ENCODE results near the gene SRGAP3.

SRGAP3 gene

DNA sequence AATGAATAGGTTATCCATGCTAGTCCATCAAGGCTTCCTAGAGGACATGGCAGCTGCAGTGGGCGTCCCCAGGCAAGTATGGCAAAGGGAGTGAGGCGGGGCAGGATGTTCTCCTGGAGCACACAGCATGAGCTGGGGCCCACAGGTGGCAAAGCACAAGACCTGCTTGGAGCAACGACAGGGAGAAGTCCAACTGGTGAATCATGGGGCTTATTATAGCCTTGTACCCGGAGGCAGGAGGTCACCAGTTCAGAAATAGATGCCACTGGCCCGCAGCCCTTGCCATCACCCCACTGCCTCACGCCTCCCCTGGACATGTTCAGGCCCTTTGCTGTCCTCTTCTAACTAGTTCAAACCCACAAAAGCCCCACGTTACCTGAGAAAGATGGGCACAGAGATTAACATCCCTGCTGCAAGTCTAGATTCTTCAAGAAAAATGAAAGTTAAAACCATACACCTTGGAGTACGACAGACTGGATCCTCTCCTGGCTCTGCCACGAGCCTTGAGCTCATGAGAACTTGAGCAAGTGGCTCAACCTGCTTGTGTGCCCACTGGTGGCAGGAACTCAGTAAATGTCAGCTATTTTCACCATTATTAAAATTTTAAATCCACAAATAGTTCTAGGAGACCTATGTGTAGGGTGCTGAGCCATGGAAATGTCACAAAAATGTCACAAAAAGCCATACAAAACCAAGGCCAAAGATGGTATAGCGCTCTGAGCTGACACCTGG, 1.8 kb upstream of the SRGAP3 start:
- Histone ChIP-seq H3K9me3 (ENCODE audit: control insufficient read depth, low read depth, low read length) (no peaks in the 10 kb centered on the region), H3K9ac (ENCODE audit: low read length) (no peak overlapping the region), H3K4me1 (ENCODE audit: control insufficient read depth, low read depth, low read length) (peaks cover 13% of the 10 kb centered on the region), H3K4me3 (ENCODE audit: low read length) (no peak overlapping the region), H3K27me3 (ENCODE audit: control insufficient read depth, insufficient read depth, low read length) (peaks cover 14% of the 10 kb centered on the region), H3K36me3 (ENCODE audit: control insufficient read depth, low read depth, low read length) (no peaks in the 10 kb centered on the region), H3K27ac (ENCODE audit: low read length) (no peak overlapping the region)

DNA sequence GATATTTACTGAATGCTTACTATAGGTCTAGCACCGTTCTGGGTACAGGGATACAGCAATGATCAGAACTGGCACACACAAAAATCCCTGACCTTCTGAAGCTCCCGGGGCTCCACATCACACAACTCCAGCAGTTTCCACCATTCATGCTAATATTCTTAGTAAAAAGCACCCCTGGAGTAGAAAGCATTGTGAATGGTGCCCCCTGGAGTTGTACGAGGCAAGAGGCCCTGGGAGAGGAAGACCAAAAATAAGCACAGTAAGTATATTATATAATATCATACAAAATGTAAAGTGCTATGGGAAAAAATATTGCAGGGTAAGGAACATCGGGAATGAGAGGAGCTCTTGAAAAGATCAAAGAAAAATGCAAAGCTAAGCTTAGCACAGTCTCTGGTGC, 790 bp upstream of the SRGAP3 start:
- Histone ChIP-seq H3K9ac (ENCODE audit: low read length) (no peak overlapping the region), H3K4me3 (ENCODE audit: low read length) (peak overlapping the region; percentile 78), H3K4me1 (ENCODE audit: control insufficient read depth, low read depth, low read length) (peaks cover 13% of the 10 kb centered on the region), H3K9me3 (ENCODE audit: control insufficient read depth, low read depth, low read length) (no peaks in the 10 kb centered on the region), H3K27me3 (ENCODE audit: control insufficient read depth, insufficient read depth, low read length) (peaks cover 14% of the 10 kb centered on the region), H3K36me3 (ENCODE audit: control insufficient read depth, low read depth, low read length) (no peaks in the 10 kb centered on the region), H3K27ac (ENCODE audit: low read length) (no peak overlapping the region)

DNA sequence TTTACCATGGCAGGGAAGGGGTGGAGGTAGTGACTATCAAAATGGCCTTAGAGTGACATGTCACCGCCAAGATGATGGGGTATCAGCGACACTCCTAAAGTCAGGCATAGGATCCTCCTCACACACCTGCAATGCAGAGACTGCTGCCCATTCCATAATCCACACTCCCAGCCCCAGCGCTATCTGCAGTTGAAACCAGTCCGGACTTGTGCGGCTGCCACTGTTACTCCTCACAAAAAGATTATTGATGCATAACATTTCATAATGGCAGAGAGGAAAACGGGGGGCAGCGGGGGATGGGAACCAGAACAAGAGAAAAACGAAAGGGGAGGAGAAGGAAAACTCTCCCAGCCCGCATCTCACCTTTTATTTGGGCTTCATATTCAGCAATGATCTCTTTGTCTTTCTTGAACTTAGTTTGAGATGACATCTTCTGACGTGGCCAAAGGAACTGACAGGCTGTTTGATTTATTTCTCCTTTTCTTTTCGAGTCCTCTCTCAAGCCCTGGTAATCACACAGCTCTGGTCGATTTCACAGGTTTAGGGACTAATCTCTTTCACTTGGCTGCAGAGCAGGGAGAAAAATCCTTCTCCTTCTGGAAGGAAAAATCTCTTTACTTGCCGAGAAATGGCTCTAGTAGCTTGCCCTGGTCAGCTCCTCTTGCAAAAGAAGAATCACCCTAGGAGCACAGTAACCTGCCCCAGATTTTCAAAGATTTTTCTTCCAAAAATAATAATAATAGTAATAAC, 749 bp downstream of the SRGAP3 start:
- Histone ChIP-seq H3K4me1 (ENCODE audit: control insufficient read depth, low read depth, low read length) (peaks cover 13% of the 10 kb centered on the region), H3K27ac (ENCODE audit: low read length) (no peak overlapping the region), H3K9ac (ENCODE audit: low read length) (peak overlapping the region; percentile 42), H3K9me3 (ENCODE audit: control insufficient read depth, low read depth, low read length) (no peaks in the 10 kb centered on the region), H3K27me3 (ENCODE audit: control insufficient read depth, insufficient read depth, low read length) (peaks cover 14% of the 10 kb centered on the region), H3K4me3 (ENCODE audit: low read length) (peak overlapping the region; percentile 78), H3K36me3 (ENCODE audit: control insufficient read depth, low read depth, low read length) (no peaks in the 10 kb centered on the region)

DNA sequence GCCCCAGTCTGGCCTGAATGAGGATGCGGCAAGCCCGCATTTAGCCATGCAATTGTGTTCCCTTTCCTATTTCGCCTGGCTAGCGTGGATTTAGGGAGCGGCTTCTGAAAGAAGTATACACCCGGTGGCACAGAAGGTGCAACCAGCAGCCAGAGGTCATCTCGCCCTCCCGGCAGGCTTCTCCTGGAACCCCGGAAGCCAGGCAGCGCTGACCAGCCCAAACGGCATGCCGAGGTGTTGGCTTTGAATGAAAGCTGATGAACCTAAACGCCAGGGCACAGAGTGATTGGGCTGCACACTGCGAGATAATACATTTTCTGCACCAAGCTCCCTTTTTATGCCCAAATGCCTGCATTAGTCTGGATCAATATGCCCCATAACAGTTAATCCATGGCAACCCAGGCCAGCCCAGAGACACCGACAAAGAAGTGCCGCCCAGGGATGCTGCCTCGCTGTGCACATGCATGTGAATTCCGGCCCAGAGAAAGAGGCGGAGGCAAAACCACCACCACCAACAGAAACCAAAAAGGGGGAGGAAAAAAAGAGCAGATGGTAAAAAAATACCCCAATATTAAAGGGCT, 1.4 kb downstream of the SRGAP3 start:
- Histone ChIP-seq H3K27ac (ENCODE audit: low read length) (no peak overlapping the region), H3K9me3 (ENCODE audit: control insufficient read depth, low read depth, low read length) (no peaks in the 10 kb centered on the region), H3K36me3 (ENCODE audit: control insufficient read depth, low read depth, low read length) (no peaks in the 10 kb centered on the region), H3K27me3 (ENCODE audit: control insufficient read depth, insufficient read depth, low read length) (peaks cover 14% of the 10 kb centered on the region), H3K9ac (ENCODE audit: low read length) (no peak overlapping the region), H3K4me3 (ENCODE audit: low read length) (peak overlapping the region; percentile 78), H3K4me1 (ENCODE audit: control insufficient read depth, low read depth, low read length) (peaks cover 13% of the 10 kb centered on the region)

DNA sequence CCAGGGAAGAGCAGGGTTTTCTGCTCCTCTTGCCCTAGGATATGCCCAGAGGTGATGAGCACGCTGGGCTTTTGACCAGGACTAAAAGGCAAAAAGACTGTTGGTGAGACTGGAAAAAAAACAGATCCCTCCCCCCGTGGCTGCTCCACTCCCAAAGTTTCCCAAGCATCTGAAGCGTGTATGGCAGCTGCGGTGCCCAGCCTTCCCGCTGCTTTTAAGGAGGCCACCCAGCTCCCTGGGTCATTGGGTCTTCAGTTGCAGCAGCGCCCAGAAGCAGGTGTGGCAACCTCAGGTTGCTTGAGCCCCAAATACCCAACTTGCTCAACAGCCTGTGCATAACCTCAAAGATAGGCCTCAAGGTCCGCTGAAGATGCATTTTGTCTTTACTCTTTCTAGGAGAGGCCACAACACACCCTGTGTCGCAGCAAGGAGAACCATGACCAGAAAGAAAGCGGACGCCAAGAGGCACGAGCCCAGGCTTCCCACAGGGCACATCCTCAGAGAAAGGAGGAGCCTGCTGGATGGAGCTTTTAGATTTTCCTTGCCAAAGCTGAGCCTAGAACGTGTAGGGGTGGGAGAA, 2.0 kb downstream of the SRGAP3 start:
- no peak overlapping the region for H3K27ac ChIP-seq (ENCODE audit: low read length)
- H3K9me3 ChIP-seq (ENCODE audit: control insufficient read depth, low read depth, low read length), result no peaks in the 10 kb centered on the region
- H3K36me3 ChIP-seq (ENCODE audit: control insufficient read depth, low read depth, low read length), result no peaks in the 10 kb centered on the region
- H3K4me3 ChIP-seq (ENCODE audit: low read length), result peak overlapping the region; percentile 78
- no peak overlapping the region for H3K9ac ChIP-seq (ENCODE audit: low read length)
- peaks cover 14% of the 10 kb centered on the region for H3K27me3 ChIP-seq (ENCODE audit: control insufficient read depth, insufficient read depth, low read length)
- peaks cover 13% of the 10 kb centered on the region for H3K4me1 ChIP-seq (ENCODE audit: control insufficient read depth, low read depth, low read length)

DNA sequence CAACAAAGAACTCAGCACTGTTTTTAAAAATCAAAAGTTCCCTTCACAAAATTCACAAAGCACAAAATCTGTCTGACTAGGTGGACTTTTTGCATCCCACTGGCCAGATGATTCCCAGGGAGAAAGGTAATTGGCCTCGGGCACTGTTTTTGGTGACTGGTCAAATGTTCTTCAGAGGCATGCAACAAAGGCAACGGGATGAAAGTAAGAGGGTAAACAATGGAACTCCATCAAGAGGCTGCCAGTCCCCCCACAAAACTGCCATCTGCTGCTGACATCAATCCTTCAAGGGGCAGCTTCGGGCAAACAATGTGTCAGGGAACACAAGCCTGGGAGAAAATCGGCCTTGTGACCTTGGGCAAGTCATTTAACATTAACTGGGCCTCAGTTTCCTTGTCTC, 3.3 kb downstream of the SRGAP3 start:
- Histone ChIP-seq H3K9ac (ENCODE audit: low read length) (no peak overlapping the region), H3K4me1 (ENCODE audit: control insufficient read depth, low read depth, low read length) (peaks cover 13% of the 10 kb centered on the region), H3K27me3 (ENCODE audit: control insufficient read depth, insufficient read depth, low read length) (peaks cover 14% of the 10 kb centered on the region), H3K36me3 (ENCODE audit: control insufficient read depth, low read depth, low read length) (no peaks in the 10 kb centered on the region), H3K4me3 (ENCODE audit: low read length) (no peak overlapping the region), H3K9me3 (ENCODE audit: control insufficient read depth, low read depth, low read length) (no peaks in the 10 kb centered on the region), H3K27ac (ENCODE audit: low read length) (no peak overlapping the region)

DNA sequence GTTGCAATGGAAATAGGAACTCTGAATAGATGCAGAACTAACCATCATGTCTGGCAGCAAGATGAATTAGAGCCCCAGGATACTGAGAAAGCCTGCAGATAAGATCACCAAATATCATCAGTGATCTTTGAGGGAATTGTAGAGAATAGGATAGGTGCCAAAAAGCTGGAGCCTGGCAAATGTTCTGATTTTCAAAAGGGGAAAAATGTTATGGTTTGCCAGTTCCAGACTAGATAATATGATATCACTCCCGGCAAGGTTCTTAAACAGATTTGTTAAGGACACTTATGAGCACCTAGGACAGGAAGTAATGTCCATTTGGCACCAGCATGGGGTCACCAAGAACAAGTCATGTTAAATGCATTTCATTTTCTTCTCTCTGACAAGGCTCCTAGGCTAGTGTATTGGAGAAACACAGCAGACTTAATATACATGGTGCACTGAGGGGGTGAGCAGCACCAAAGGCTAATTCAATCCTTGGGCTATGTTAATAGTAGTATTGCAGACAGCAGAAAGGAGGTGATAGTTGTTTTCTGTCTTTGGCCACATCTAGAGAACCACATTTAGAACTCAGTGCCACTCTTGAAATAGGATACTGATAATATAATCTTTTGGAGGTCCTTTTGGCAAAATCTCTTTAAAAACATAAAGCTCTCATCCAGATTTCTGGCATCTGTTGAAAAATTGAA, 4.8 kb downstream of the SRGAP3 start:
- Histone ChIP-seq H3K36me3 (ENCODE audit: control insufficient read depth, low read depth, low read length) (no peaks in the 10 kb centered on the region), H3K4me1 (ENCODE audit: control insufficient read depth, low read depth, low read length) (peaks cover 7% of the 10 kb centered on the region), H3K4me3 (ENCODE audit: low read length) (no peak overlapping the region), H3K27me3 (ENCODE audit: control insufficient read depth, insufficient read depth, low read length) (peaks cover 14% of the 10 kb centered on the region), H3K9ac (ENCODE audit: low read length) (no peak overlapping the region), H3K9me3 (ENCODE audit: control insufficient read depth, low read depth, low read length) (no peaks in the 10 kb centered on the region), H3K27ac (ENCODE audit: low read length) (no peak overlapping the region)

DNA sequence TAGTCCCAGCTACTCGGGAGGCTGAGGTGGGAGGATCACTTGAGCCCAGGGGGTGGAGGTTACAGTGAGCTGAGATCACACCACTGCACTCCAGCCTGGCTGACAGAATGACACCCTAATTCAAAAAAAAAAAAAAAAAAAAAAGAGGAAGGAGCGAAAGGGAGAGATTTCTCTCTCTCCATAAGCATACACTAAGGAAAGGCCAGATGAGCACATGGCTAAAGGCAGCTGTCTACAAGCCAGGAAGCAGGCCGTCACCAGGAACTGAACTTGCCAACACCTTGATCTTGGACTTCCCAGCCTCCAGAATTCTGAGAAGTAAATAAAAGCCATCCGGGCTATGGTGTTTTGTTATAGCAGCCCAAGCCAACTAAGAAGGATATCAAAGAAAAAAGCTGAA, 7.5 kb downstream of the SRGAP3 start:
- no peaks in the 10 kb centered on the region for H3K4me1 ChIP-seq (ENCODE audit: control insufficient read depth, low read depth, low read length)
- H3K4me3 ChIP-seq (ENCODE audit: low read length), result no peak overlapping the region
- H3K9me3 ChIP-seq (ENCODE audit: control insufficient read depth, low read depth, low read length), result no peaks in the 10 kb centered on the region
- H3K27me3 ChIP-seq (ENCODE audit: control insufficient read depth, insufficient read depth, low read length), result no peaks in the 10 kb centered on the region
- H3K36me3 ChIP-seq (ENCODE audit: control insufficient read depth, low read depth, low read length), result no peaks in the 10 kb centered on the region
- H3K27ac ChIP-seq (ENCODE audit: low read length), result no peak overlapping the region
- no peak overlapping the region for H3K9ac ChIP-seq (ENCODE audit: low read length)

DNA sequence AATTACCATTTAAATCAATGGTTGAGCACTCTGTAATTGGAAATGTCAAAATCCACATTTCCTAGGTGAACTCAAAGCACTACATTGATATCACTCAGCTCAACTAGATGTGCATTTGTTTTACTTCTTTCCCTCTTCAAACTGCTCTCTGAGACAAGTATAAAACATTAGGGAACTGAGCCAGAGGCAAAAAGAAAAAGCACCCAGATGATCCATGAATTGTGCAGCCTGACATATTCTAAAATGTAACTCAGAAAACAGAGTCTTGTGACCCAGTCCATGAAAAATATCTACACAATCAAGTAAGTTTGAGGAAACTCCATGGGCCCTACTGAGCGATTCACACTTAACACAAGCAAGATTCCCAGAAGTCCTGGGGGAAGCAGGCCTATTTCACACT, 9.8 kb downstream of the SRGAP3 start:
- Histone ChIP-seq H3K27me3 (ENCODE audit: control insufficient read depth, insufficient read depth, low read length) (no peaks in the 10 kb centered on the region), H3K27ac (ENCODE audit: low read length) (no peak overlapping the region), H3K9ac (ENCODE audit: low read length) (no peak overlapping the region), H3K4me3 (ENCODE audit: low read length) (no peak overlapping the region), H3K4me1 (ENCODE audit: control insufficient read depth, low read depth, low read length) (no peaks in the 10 kb centered on the region), H3K36me3 (ENCODE audit: control insufficient read depth, low read depth, low read length) (no peaks in the 10 kb centered on the region), H3K9me3 (ENCODE audit: control insufficient read depth, low read depth, low read length) (no peaks in the 10 kb centered on the region)

DNA sequence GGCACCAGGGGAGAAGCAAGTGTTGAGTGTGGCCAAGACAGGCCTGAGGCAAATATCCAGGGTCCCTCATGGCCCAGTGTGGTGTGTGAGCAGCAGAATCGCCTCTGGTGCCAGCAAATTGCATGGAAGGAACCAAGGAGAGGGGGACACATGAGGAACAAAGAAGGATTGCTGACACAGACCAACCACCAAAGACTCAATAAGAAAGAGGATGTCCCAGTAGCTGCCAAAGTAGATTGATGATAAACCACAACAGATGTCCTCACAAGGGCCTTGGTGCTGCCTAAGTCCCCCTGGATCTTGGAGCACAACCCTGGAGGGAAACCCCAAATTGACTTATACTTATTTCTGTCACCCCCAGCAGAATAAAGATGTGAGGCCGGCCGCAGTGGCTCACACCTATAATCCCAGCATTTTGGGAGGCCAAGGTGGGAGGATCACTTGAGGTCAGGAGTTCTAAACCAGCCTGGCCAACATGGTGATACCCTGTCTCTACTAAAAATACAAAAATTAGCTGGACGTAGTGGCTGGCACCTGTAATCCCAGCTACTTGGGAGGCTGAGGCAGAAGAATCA, 10.6 kb downstream of the SRGAP3 start:
- Histone ChIP-seq H3K27me3 (ENCODE audit: control insufficient read depth, insufficient read depth, low read length) (no peaks in the 10 kb centered on the region), H3K9ac (ENCODE audit: low read length) (no peak overlapping the region), H3K4me3 (ENCODE audit: low read length) (no peak overlapping the region), H3K27ac (ENCODE audit: low read length) (no peak overlapping the region), H3K9me3 (ENCODE audit: control insufficient read depth, low read depth, low read length) (no peaks in the 10 kb centered on the region), H3K36me3 (ENCODE audit: control insufficient read depth, low read depth, low read length) (no peaks in the 10 kb centered on the region), H3K4me1 (ENCODE audit: control insufficient read depth, low read depth, low read length) (no peaks in the 10 kb centered on the region)

DNA sequence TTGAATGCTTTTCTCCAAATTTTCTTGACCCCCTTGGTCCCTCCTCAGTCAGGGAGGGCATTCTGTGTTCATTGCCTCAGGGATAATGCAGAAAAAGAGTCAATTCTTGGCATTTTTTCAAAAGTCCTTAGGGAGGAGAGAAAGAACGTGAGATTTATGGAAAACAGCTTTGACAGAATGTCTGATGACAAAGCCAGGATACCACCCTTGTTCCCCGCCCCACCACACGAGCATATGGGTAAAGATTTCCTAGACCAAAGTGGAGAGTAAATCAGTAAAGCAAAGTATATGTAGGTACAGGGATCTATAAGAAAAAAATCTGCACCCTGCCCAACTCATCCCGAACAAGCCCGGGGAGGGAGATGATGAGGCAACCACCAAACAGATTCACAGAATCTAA, 11.2 kb downstream of the SRGAP3 start:
- Histone ChIP-seq H3K9me3 (ENCODE audit: control insufficient read depth, low read depth, low read length) (no peaks in the 10 kb centered on the region), H3K4me3 (ENCODE audit: low read length) (no peak overlapping the region), H3K27me3 (ENCODE audit: control insufficient read depth, insufficient read depth, low read length) (no peaks in the 10 kb centered on the region), H3K27ac (ENCODE audit: low read length) (no peak overlapping the region), H3K36me3 (ENCODE audit: control insufficient read depth, low read depth, low read length) (no peaks in the 10 kb centered on the region), H3K9ac (ENCODE audit: low read length) (no peak overlapping the region), H3K4me1 (ENCODE audit: control insufficient read depth, low read depth, low read length) (no peaks in the 10 kb centered on the region)
